SK-N-SH (cell line): ENCODE results near the gene UAP1L1. TPM values are rescaled to one million over a fixed set of nuclear protein-coding genes. Genes with fewer than 3 reads are reported as not detected.

ENCODE experiments used
- CTCF ChIA-PET: fragments of 300-600, 350-600 bp; formaldehyde crosslinking; extraction: SDS; loops from one replicate; lab custom pipeline; 2021; lab: Yijun Ruan, JAX
- POLR2A ChIA-PET: fragments of 350-600 bp; sonication (Branson Sonifier 250); formaldehyde crosslinking; extraction: SDS; loops from one replicate; lab custom pipeline; 2020; ENCODE audit warnings: antibody characterized with exemption, inconsistent platforms; lab: Yijun Ruan, JAX
- DNase-seq: peaks from one replicate; pipeline ENCODE4 v3.0.0; 2012
- H2AFZ ChIP-seq: fragments of 200-600 bp; sonication (generic); 2 replicates; pipeline ENCODE4 v1.8.1; 2016; ENCODE audit warnings: antibody characterized with exemption, mild to moderate bottlenecking, low read depth
- H3F3A ChIP-seq: fragments of 200-600 bp; sonication (generic); replicated peaks from 2 replicates; pipeline ENCODE3; 2016; ENCODE audit warnings: antibody characterized with exemption, mild to moderate bottlenecking; ENCODE audit not compliant: insufficient read depth
- H3K27ac ChIP-seq, 2 experiments: fragments of 200-500 bp in 1 of 2; fragments of 200-600 bp in 1 of 2; sonication (Bioruptor generic) in 1 of 2; sonication (generic), shearing (Covaris generic) in 1 of 2; 2 replicates each; pipeline versions ENCODE4 v1.5.1 to v1.6.1; 2014 to 2016; ENCODE audit warnings: low read depth in 2 of 2, inconsistent platforms in 1 of 2, low read length in 1 of 2, mild to moderate bottlenecking in 1 of 2, mixed read lengths in 1 of 2
- H3K27me3 ChIP-seq: fragments of 200-600 bp; sonication (generic), shearing (Covaris generic); 2 replicates; pipeline ENCODE4 v1.6.1; 2016; ENCODE audit warnings: mixed run types; ENCODE audit not compliant: insufficient read depth
- H3K36me3 ChIP-seq, 2 experiments: fragments of 200-500 bp in 1 of 2; fragments of 200-600 bp in 1 of 2; sonication (Bioruptor generic) in 1 of 2; sonication (generic) in 1 of 2; replicated peaks in 1 of 2; 2 replicates each; pipeline versions ENCODE3 to v1.5.1; 2014 to 2016; ENCODE audit warnings: low read length in 1 of 2, mild to moderate bottlenecking in 1 of 2; ENCODE audit not compliant: insufficient read depth in 2 of 2, control insufficient read depth in 1 of 2
- H3K4me1 ChIP-seq, 2 experiments: fragments of 200-500 bp in 1 of 2; fragments of 200-600 bp in 1 of 2; sonication (Bioruptor generic) in 1 of 2; sonication (generic), shearing (Covaris generic) in 1 of 2; 2 replicates each; pipeline versions ENCODE4 v1.5.1 to v1.6.1; 2014 to 2016; ENCODE audit warnings: low read depth in 1 of 2, low read length in 1 of 2, mixed run types in 1 of 2; ENCODE audit not compliant: insufficient read depth in 2 of 2, control insufficient read depth in 1 of 2
- H3K4me2 ChIP-seq: fragments of 200-600 bp; sonication (generic), shearing (Covaris generic); 2 replicates; pipeline ENCODE4 v1.6.1; 2017; ENCODE audit warnings: mixed run types
- H3K4me3 ChIP-seq, 2 experiments: fragments of 200-500 bp in 1 of 2; fragments of 200-600 bp in 1 of 2; sonication (Bioruptor generic) in 1 of 2; sonication (generic), shearing (Covaris generic) in 1 of 2; 2 replicates each; pipeline versions ENCODE4 v1.5.1 to v1.8.1; 2014 to 2016; ENCODE audit warnings: low read depth in 2 of 2, inconsistent platforms in 1 of 2, low read length in 1 of 2, mild to moderate bottlenecking in 1 of 2, mixed read lengths in 1 of 2, moderate library complexity in 1 of 2
- H3K79me2 ChIP-seq: fragments of 200-600 bp; sonication (generic); 2 replicates; pipeline ENCODE4 v1.8.1; 2017; ENCODE audit warnings: mild to moderate bottlenecking; ENCODE audit not compliant: insufficient read depth
- H3K9ac ChIP-seq: fragments of 200-600 bp; sonication (generic); 2 replicates; pipeline ENCODE4 v1.6.1; 2017; ENCODE audit warnings: mixed run types
- H3K9me2 ChIP-seq: fragments of 200-600 bp; sonication (generic); 2 replicates; pipeline ENCODE4 v1.6.1; 2017; ENCODE audit warnings: mixed run types
- H3K9me3 ChIP-seq: fragments of 200-600 bp; sonication (generic); 2 replicates; pipeline ENCODE4 v1.6.1; 2017; ENCODE audit warnings: mixed run types, mild to moderate bottlenecking, moderate library complexity
- H4K20me1 ChIP-seq: fragments of 200-600 bp; sonication (generic); 2 replicates; pipeline ENCODE4 v1.6.1; 2017; ENCODE audit warnings: mild to moderate bottlenecking, mixed run types; ENCODE audit not compliant: insufficient read depth
- CHD2 ChIP-seq: fragments of 150-350 bp; IDR thresholded peaks from 2 replicates; pipeline ENCODE4 v1.6.1; 2018; ENCODE audit warnings: low read length; ENCODE audit not compliant: partially characterized antibody
- ELF1 ChIP-seq: IDR thresholded peaks from 2 replicates; pipeline ENCODE4 v1.4.0; 2012
- EZH2phosphoT487 ChIP-seq: fragments of 200-600 bp; sonication (generic); IDR thresholded peaks from 2 replicates; pipeline ENCODE4 v1.6.1; 2017; ENCODE audit warnings: low read depth, mixed run types, mild to moderate bottlenecking, antibody characterized with exemption, moderate library complexity, borderline replicate concordance
- FOSL2 ChIP-seq: IDR thresholded peaks from 2 replicates; pipeline ENCODE4 v1.4.0; 2012; ENCODE audit warnings: low read depth, mild to moderate bottlenecking, moderate library complexity, borderline replicate concordance
- FOXJ3 ChIP-seq: sonication (generic); formaldehyde crosslinking; IDR thresholded peaks from 2 replicates; pipeline ENCODE4 v1.5.1; 2020; ENCODE audit warnings: mild to moderate bottlenecking, missing genetic modification reagents
- FOXM1 ChIP-seq: IDR thresholded peaks from 2 replicates; pipeline ENCODE4 v1.4.0; 2012; ENCODE audit warnings: low read depth, mild to moderate bottlenecking
- GATA2 ChIP-seq: sonication (generic); formaldehyde crosslinking; IDR thresholded peaks from 2 replicates; pipeline ENCODE4 v1.5.0; 2020; ENCODE audit warnings: mild to moderate bottlenecking, missing genetic modification reagents
- MEF2A ChIP-seq: IDR thresholded peaks from 2 replicates; pipeline ENCODE4 v1.4.0; 2012; ENCODE audit warnings: low read depth, borderline replicate concordance
- MXI1 ChIP-seq: IDR thresholded peaks from 2 replicates; pipeline ENCODE4 v1.6.1; 2012; ENCODE audit warnings: mild to moderate bottlenecking, low read depth, low read length, improper control_type of control experiment
- NFIC ChIP-seq: IDR thresholded peaks from 2 replicates; pipeline ENCODE4 v1.4.0; 2012; ENCODE audit warnings: borderline replicate concordance
- POLR2AphosphoS5 ChIP-seq: IDR thresholded peaks from 2 replicates; pipeline ENCODE4 v1.6.1; 2012; ENCODE audit warnings: low read depth, low read length
- RAD21 ChIP-seq: IDR thresholded peaks from 2 replicates; pipeline ENCODE4 v1.6.1; 2012; ENCODE audit warnings: mild to moderate bottlenecking, low read length
- RFX5 ChIP-seq: IDR thresholded peaks from 2 replicates; pipeline ENCODE4 v1.6.1; 2012; ENCODE audit warnings: mild to moderate bottlenecking, improper control_type of control experiment, low read length
- SIN3A ChIP-seq: IDR thresholded peaks from 2 replicates; pipeline ENCODE4 v1.6.1; 2012; ENCODE audit warnings: low read depth, mild to moderate bottlenecking, low read length, moderate library complexity, borderline replicate concordance
- TEAD4 ChIP-seq: IDR thresholded peaks from 2 replicates; pipeline ENCODE4 v1.4.0; 2012; ENCODE audit warnings: mild to moderate bottlenecking, borderline replicate concordance; ENCODE audit not compliant: insufficient read depth
- WGBS: methylation state at CpG from one replicate; pipeline ENCODE4 v1.1.6; 2017; ENCODE audit warnings: low lambda C conversion rate; 5-methylcytosine and 5-hydroxymethylcytosine counted together
- polyA plus RNA-seq, 3 experiments: library from polyadenylated mRNA; depleted of rRNA; stranded (reverse); fragments of >200 nt; gene quantifications; 2 replicates each; pipeline ENCODE4 v1.2.3, GENCODE V29; 2012
- TF ChIP-seq, protein P1 (sequence below): fragments of 200-600 bp; sonication (generic); IDR thresholded peaks from 2 replicates; pipeline ENCODE4 v1.6.1; 2017; ENCODE audit warnings: antibody characterized with exemption, mild to moderate bottlenecking, moderate library complexity
- TF ChIP-seq, protein P2 (sequence below): IDR thresholded peaks from 2 replicates; pipeline ENCODE4 v1.4.0; 2012; ENCODE audit warnings: low read depth
- TF ChIP-seq, protein P3 (sequence below): fragments of 150-350 bp; IDR thresholded peaks from 2 replicates; pipeline ENCODE4 v1.6.1; 2017; ENCODE audit warnings: antibody characterized with exemption, low read length, low read depth, borderline replicate concordance

Gene UAP1L1
- polyA plus RNA-seq, 1 of the 3 experiments (the other 2 are of a cell fraction), result 5.6 TPM

DNA sequence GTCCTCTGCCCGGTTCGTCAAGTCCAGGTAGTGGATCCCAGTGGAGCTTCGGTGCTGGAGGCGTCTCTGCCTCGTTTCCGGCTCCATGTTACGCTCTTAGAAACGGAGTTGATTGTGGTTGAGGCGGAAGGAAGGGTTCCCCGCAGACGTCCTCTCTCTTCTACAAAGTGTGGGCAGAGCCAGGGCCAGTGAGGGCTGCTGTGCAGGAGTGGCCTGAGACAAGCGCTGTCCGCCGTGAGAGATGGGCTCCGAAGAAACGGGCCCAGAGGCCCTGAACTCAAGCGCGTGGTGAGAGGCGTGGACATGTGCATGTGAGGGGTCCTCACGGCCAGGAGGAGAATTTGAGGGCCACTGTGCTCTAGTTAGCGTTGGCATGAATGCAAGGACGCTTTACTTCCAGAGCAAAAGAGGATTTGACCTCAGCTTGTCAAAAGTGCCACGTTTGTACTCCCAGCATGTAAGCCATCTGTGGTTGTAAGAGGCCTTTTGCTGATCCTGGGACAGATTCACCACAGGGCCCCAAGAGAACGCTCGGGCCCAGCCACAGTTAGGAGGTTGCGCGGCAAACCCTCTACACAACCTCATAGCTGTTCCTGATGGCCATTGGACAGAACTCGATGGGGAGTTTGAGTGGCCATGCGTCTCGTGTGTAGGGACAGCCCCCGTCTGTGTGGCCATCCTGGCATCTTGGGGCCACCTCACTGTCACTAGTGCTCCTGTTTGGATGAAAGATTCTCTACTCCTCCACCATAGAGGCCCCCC lies 19.6 kb downstream of the UAP1L1 start:
- no peaks in the 10 kb centered on the region for H3K9me3 ChIP-seq
- no peak overlapping the region for H3K4me2 ChIP-seq
- H4K20me1 ChIP-seq, result no peaks in the 10 kb centered on the region
- POLR2A ChIA-PET, result no interaction called here
- no peaks in the 10 kb centered on the region for H3K4me1 ChIP-seq
- H3K9me2 ChIP-seq, result no peaks in the 10 kb centered on the region
- TF ChIP-seq ELF1 (no peak), FOSL2 (no peak)
- TF ChIP-seq, protein P1, sequence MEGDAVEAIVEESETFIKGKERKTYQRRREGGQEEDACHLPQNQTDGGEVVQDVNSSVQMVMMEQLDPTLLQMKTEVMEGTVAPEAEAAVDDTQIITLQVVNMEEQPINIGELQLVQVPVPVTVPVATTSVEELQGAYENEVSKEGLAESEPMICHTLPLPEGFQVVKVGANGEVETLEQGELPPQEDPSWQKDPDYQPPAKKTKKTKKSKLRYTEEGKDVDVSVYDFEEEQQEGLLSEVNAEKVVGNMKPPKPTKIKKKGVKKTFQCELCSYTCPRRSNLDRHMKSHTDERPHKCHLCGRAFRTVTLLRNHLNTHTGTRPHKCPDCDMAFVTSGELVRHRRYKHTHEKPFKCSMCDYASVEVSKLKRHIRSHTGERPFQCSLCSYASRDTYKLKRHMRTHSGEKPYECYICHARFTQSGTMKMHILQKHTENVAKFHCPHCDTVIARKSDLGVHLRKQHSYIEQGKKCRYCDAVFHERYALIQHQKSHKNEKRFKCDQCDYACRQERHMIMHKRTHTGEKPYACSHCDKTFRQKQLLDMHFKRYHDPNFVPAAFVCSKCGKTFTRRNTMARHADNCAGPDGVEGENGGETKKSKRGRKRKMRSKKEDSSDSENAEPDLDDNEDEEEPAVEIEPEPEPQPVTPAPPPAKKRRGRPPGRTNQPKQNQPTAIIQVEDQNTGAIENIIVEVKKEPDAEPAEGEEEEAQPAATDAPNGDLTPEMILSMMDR, result no peak
- TF ChIP-seq, all 33 proteins: peak for 0
- H3F3A ChIP-seq, result peaks cover 4% of the 10 kb centered on the region
- no peaks in the 10 kb centered on the region for H3K27me3 ChIP-seq
- H3K9ac ChIP-seq, result no peak overlapping the region
- H3K4me3 ChIP-seq, result no peak overlapping the region
- no peak overlapping the region for H3K27ac ChIP-seq
- 94% methylated on average over 25 of the region's 31 CpGs for WGBS
- CTCF ChIA-PET, result interaction anchor here (1.1 to 1.3 kb wide), 2 partner anchors 8 to 139 kb away, joined by 4 to 5 read pairs; no protein-coding TSS in a partner anchor
- no peak overlapping the region for H2AFZ ChIP-seq
- H3K79me2 ChIP-seq, result 0 out of 2 replicates have a peak, but pooled peaks cover under 1% of the 10 kb centered on the region
- DNase-seq, result no peak
- peaks cover 27 to 50% of the 10 kb centered on the region in 2 experiments for H3K36me3 ChIP-seq

DNA sequence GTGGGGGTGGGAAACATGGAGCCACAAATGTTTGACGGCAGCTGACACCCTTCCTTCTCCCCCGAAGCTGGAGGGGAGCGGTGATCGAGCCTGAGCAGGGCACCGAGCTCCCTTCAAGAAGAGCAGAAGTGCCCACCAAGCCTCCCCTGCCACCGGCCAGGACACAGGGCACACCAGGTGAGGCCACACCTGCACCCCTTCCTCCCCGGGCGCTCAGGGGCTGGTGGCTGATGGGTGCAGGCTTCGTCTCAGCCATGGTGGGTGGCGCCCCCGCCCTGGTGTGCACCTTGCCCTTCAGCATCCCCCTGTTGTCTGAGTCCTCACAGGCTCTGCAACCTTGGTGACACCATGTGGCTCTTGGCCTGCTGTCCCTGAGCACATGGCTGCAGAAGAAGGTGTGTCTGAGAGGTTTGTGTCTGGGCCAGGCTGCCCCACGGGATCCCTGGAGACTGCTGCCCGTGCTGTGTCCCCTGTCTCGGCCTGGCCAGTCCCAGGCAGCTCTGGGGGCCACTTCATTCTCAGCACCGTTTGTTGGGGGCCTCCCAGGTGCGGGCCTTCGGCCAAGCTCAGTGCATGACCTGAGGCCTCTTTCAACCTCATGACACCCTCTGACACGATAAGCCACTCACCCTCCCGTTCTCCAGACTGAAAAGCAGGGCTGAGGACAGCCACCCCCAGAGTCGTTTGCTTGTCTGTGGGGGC lies 20.6 kb downstream of the UAP1L1 start:
- ChIA-PET POLR2A (no interaction called here), CTCF (no interaction called here)
- H3K4me2 ChIP-seq, result no peak overlapping the region
- DNase-seq, result no peak
- H3K4me3 ChIP-seq, result no peak overlapping the region
- no peaks in the 10 kb centered on the region for H3K79me2 ChIP-seq
- no peaks in the 10 kb centered on the region for H3K4me1 ChIP-seq
- peaks cover 8% of the 10 kb centered on the region for H3F3A ChIP-seq
- WGBS, result 96% methylated on average over 9 of the region's 20 CpGs
- no peaks in the 10 kb centered on the region for H4K20me1 ChIP-seq
- H3K9me3 ChIP-seq, result no peaks in the 10 kb centered on the region
- H3K9ac ChIP-seq, result no peak overlapping the region
- no peak overlapping the region for H2AFZ ChIP-seq
- no peak overlapping the region for H3K27ac ChIP-seq
- peaks cover 28 to 54% of the 10 kb centered on the region in 2 experiments for H3K36me3 ChIP-seq
- H3K9me2 ChIP-seq, result no peaks in the 10 kb centered on the region
- TF ChIP-seq FOXJ3, result no peak
- no peak for TF ChIP-seq CHD2
- TF ChIP-seq SIN3A, result no peak
- TF ChIP-seq MEF2A, result no peak
- no peak for TF ChIP-seq RFX5
- no peak for TF ChIP-seq MXI1
- TF ChIP-seq FOXM1, result no peak
- no peak for TF ChIP-seq POLR2AphosphoS5
- TF ChIP-seq EZH2phosphoT487, result no peak
- TF ChIP-seq NFIC, result no peak
- TF ChIP-seq, protein P2, sequence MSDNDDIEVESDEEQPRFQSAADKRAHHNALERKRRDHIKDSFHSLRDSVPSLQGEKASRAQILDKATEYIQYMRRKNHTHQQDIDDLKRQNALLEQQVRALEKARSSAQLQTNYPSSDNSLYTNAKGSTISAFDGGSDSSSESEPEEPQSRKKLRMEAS, result no peak
- no peak for TF ChIP-seq GATA2
- TF ChIP-seq RAD21, result no peak
- no peak for TF ChIP-seq TEAD4
- no peak for TF ChIP-seq FOSL2
- TF ChIP-seq, protein P3, sequence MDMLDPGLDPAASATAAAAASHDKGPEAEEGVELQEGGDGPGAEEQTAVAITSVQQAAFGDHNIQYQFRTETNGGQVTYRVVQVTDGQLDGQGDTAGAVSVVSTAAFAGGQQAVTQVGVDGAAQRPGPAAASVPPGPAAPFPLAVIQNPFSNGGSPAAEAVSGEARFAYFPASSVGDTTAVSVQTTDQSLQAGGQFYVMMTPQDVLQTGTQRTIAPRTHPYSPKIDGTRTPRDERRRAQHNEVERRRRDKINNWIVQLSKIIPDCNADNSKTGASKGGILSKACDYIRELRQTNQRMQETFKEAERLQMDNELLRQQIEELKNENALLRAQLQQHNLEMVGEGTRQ, result no peak
- H3K27me3 ChIP-seq, result no peaks in the 10 kb centered on the region
